K562 (cell line): ENCODE measurements around the gene LPAR5. TPM values are rescaled to one million over a fixed set of nuclear protein-coding genes. Genes with fewer than 3 reads are reported as not detected.

Experiments used
- ATF1 ChIP-seq, 2 experiments: fragments of 450-650 bp in 1 of 2; IDR thresholded peaks; 2 replicates each; pipeline ENCODE4 v1.6.1; 2016; ENCODE audit warnings: missing compliant biosample characterization in 1 of 2, missing genetic modification characterization in 1 of 2
- BRD4 ChIP-seq: fragments of 200-600 bp; sonication (generic); IDR thresholded peaks from 2 replicates; pipeline ENCODE4 v1.6.1; 2017; ENCODE audit warnings: inconsistent platforms
- CEBPG ChIP-seq, 3 experiments: fragments of 200-800 bp in 1 of 3; sonication (Bioruptor generic) in 1 of 3; sonication (generic) in 1 of 3; formaldehyde crosslinking in 1 of 3; IDR thresholded peaks in 2 of 3; conservative IDR thresholded peaks in 1 of 3; 2 replicates each; pipeline versions ENCODE4 v1.6.1 to v1.8.0; 2016 to 2022; ENCODE audit warnings: missing compliant biosample characterization in 2 of 3, missing genetic modification characterization in 2 of 3, mild to moderate bottlenecking in 1 of 3, missing genetic modification reagents in 1 of 3
- FOXJ2 ChIP-seq: fragments of 200-800 bp; sonication (Bioruptor generic); IDR thresholded peaks from 2 replicates; pipeline ENCODE4 v1.6.1; 2016; ENCODE audit warnings: missing genetic modification characterization, missing compliant biosample characterization
- HNRNPH1 ChIP-seq: fragments of 200-400 bp; formaldehyde crosslinking; optimal IDR thresholded peaks from 2 replicates; pipeline ENCODE3; 2017; ENCODE audit warnings: low read depth, mild to moderate bottlenecking, low read length, moderate library complexity
- MAZ ChIP-seq, 2 experiments: fragments of 450-650 bp in 1 of 2; sonication (generic) in 1 of 2; formaldehyde crosslinking; IDR thresholded peaks in 1 of 2; conservative IDR thresholded peaks in 1 of 2; 2 replicates each; pipeline versions ENCODE4 v1.4.0 to v1.5.0; 2020; ENCODE audit warnings: mild to moderate bottlenecking in 1 of 2, missing genetic modification reagents in 1 of 2
- MTA1 ChIP-seq: fragments of 450-650 bp; IDR thresholded peaks from 2 replicates; pipeline ENCODE4 v1.6.1; 2017; ENCODE audit warnings: borderline replicate concordance
- NBN ChIP-seq: fragments of 450-650 bp; IDR thresholded peaks from 2 replicates; pipeline ENCODE4 v1.6.1; 2016; ENCODE audit warnings: low read depth, mild to moderate bottlenecking
- TBL1XR1 ChIP-seq, 2 experiments: IDR thresholded peaks; 2 replicates each; pipeline ENCODE4 v1.6.1; 2012; ENCODE audit warnings: improper control_type of control experiment in 2 of 2, low read length in 2 of 2, mild to moderate bottlenecking in 1 of 2
- ZBTB7A ChIP-seq: IDR thresholded peaks from 2 replicates; pipeline ENCODE4 v1.6.1; 2011; ENCODE audit warnings: low read depth, mild to moderate bottlenecking, low read length, moderate library complexity, borderline replicate concordance; ENCODE audit not compliant: control insufficient read depth
- ZNF780A ChIP-seq: fragments of 250-450 bp; sonication (Bioruptor Pico); IDR thresholded peaks from 2 replicates; pipeline ENCODE4 v1.5.0; 2021; ENCODE audit warnings: mild to moderate bottlenecking
- ZSCAN32 ChIP-seq: fragments of 450-650 bp; formaldehyde crosslinking; IDR thresholded peaks from 2 replicates; pipeline ENCODE4 v1.4.0; 2020; ENCODE audit warnings: mild to moderate bottlenecking, moderate library complexity
- polyA plus RNA-seq, 8 experiments: library from polyadenylated mRNA; depleted of rRNA in 4 of 8; stranded (reverse) in 5 of 8; unstranded in 3 of 8; fragments of >200 nt; fragmentation: Nextera tagmentation in 2 of 8; fragmentation: Illumina TruSeq in 1 of 8; extraction: Ambion mirVana in 2 of 8; extraction: Trizol in 1 of 8; gene quantifications; 2 replicates each; pipeline versions ENCODE4 v1.2.1 to v1.2.3, GENCODE V29; 2011 to 2014; ENCODE audit warnings: inconsistent platforms in 1 of 8, missing spikeins in 1 of 8
- total RNA-seq, 7 experiments: library from RNA; depleted of rRNA in 6 of 7; stranded (reverse); fragments of >200 nt in 6 of 7; fragmentation: Illumina TruSeq in 2 of 7; extraction: Trizol in 2 of 7; gene quantifications; 2 replicates each; pipeline versions ENCODE4 v1.2.1 to v1.2.3, GENCODE V29; 2011 to 2021; ENCODE audit warnings: low replicate concordance in 1 of 7
- TF ChIP-seq, protein P1 (sequence below): fragments of 250-450 bp; sonication (Bioruptor Pico); IDR thresholded peaks from 2 replicates; pipeline ENCODE4 v1.5.0; 2020; ENCODE audit warnings: mild to moderate bottlenecking, borderline replicate concordance
- TF ChIP-seq, protein P2 (sequence below), 2 experiments: IDR thresholded peaks in 1 of 2; conservative IDR thresholded peaks in 1 of 2; 2 replicates each; pipeline ENCODE4 v1.6.1; 2016; ENCODE audit warnings: low read depth in 2 of 2, mild to moderate bottlenecking in 1 of 2, missing compliant biosample characterization in 1 of 2, missing genetic modification characterization in 1 of 2, moderate library complexity in 1 of 2
- TF ChIP-seq, protein P3 (sequence below): IDR thresholded peaks from 3 replicates; pipeline ENCODE4 v1.6.1; 2011; ENCODE audit warnings: borderline replicate concordance, mild to moderate bottlenecking, moderate library complexity; ENCODE audit not compliant: insufficient read length; ENCODE audit errors: extremely low read depth
- TF ChIP-seq, protein P4 (sequence below): fragments of 250-450 bp; sonication (Bioruptor Pico); IDR thresholded peaks from 2 replicates; pipeline ENCODE4 v1.8.0; 2022; ENCODE audit warnings: moderate library complexity, mild to moderate bottlenecking, inconsistent platforms

LPAR5 gene
- total and polyA plus RNA-seq, 9 of the 15 experiments (the other 6 are each of a cell fraction or from before 2014, with no cell fraction given): 1.3 to 11.7 (median 3.6) TPM

DNA sequence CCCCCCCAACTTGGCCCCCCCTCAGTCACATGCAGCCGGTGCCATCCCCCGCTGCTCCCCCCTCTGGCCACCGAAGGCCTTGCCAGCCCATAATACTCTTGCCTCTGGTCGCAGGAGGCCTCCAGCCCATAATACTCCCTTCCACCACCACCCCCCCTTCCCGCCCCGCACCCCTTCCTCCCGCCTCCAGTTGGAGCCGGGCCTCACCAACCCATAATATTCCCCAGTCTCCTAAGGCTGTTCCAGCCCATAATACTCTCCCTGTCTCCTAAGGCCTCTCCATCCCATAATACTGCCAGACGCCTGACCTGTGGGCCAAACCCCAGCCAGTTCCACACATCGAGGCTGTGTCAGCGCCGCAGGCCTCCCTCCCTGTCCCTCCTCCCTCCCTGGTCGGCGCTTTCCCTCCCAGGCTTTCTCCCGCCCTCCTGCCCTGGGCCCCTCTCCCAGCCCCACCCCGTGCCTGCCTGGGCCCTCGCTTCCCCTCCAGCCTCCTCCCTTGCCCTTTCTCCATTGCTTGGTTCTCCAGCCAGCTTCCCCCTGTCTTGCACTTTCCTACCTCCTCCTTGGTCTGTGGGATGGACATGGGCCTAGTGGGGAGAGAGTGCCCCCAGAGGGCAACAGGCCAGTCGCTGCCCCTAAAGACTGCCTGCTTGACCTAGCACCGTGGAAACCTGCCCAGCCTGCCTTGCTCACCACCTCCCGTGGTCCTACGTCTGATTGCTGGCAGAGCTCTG is 21.8 kb downstream of the LPAR5 start (continued):
- TF ChIP-seq, protein P1, sequence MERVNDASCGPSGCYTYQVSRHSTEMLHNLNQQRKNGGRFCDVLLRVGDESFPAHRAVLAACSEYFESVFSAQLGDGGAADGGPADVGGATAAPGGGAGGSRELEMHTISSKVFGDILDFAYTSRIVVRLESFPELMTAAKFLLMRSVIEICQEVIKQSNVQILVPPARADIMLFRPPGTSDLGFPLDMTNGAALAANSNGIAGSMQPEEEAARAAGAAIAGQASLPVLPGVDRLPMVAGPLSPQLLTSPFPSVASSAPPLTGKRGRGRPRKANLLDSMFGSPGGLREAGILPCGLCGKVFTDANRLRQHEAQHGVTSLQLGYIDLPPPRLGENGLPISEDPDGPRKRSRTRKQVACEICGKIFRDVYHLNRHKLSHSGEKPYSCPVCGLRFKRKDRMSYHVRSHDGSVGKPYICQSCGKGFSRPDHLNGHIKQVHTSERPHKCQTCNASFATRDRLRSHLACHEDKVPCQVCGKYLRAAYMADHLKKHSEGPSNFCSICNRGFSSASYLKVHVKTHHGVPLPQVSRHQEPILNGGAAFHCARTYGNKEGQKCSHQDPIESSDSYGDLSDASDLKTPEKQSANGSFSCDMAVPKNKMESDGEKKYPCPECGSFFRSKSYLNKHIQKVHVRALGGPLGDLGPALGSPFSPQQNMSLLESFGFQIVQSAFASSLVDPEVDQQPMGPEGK (CRISPR knock-in tag): no peak
- TF ChIP-seq ATF1 (CRISPR knock-in tag; IDR thresholded peaks at IDR 0.05) (no peak), ATF1 (tag; IDR thresholded peaks at IDR 0.05) (0 out of 2 replicates have a peak, but pooled peaks have one; percentile 25), TBL1XR1 (IDR thresholded peaks at IDR 0.05; ENCODE audit: low read length in 2 of 2) (no peak), HNRNPH1 (no peak), CEBPG (CRISPR knock-in tag; IDR thresholded peaks at IDR 0.05) (no peak), CEBPG (tag; conservative IDR thresholded peaks at IDR 0.05 in 1 of 2, IDR thresholded peaks at IDR 0.05 in 1 of 2) (no peak), BRD4 (no peak), MAZ (CRISPR knock-in tag; conservative IDR thresholded peaks at IDR 0.05 in 1 of 2, IDR thresholded peaks at IDR 0.05 in 1 of 2) (peak; percentile 81 to 94), ZBTB7A (peak; percentile 63; the same call in 1 of the 2 replicates), MTA1 (peak; percentile 47; the same call in 1 of the 2 replicates), ZSCAN32 (peak; percentile 5; the same call in 1 of the 2 replicates), NBN (peak; percentile 83), FOXJ2 (tag) (peak; percentile 70), ZNF780A (CRISPR knock-in tag) (no peak)
- TF ChIP-seq, protein P2, sequence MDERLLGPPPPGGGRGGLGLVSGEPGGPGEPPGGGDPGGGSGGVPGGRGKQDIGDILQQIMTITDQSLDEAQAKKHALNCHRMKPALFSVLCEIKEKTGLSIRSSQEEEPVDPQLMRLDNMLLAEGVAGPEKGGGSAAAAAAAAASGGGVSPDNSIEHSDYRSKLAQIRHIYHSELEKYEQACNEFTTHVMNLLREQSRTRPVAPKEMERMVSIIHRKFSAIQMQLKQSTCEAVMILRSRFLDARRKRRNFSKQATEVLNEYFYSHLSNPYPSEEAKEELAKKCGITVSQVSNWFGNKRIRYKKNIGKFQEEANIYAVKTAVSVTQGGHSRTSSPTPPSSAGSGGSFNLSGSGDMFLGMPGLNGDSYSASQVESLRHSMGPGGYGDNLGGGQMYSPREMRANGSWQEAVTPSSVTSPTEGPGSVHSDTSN (CRISPR knock-in tag; IDR thresholded peaks at IDR 0.05; ENCODE audit: low read depth): no peak
- TF ChIP-seq, protein P2 (tag; conservative IDR thresholded peaks at IDR 0.05; ENCODE audit: low read depth): no peak
- TF ChIP-seq, protein P3, sequence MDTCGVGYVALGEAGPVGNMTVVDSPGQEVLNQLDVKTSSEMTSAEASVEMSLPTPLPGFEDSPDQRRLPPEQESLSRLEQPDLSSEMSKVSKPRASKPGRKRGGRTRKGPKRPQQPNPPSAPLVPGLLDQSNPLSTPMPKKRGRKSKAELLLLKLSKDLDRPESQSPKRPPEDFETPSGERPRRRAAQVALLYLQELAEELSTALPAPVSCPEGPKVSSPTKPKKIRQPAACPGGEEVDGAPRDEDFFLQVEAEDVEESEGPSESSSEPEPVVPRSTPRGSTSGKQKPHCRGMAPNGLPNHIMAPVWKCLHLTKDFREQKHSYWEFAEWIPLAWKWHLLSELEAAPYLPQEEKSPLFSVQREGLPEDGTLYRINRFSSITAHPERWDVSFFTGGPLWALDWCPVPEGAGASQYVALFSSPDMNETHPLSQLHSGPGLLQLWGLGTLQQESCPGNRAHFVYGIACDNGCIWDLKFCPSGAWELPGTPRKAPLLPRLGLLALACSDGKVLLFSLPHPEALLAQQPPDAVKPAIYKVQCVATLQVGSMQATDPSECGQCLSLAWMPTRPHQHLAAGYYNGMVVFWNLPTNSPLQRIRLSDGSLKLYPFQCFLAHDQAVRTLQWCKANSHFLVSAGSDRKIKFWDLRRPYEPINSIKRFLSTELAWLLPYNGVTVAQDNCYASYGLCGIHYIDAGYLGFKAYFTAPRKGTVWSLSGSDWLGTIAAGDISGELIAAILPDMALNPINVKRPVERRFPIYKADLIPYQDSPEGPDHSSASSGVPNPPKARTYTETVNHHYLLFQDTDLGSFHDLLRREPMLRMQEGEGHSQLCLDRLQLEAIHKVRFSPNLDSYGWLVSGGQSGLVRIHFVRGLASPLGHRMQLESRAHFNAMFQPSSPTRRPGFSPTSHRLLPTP: no peak
- TF ChIP-seq, protein P4, sequence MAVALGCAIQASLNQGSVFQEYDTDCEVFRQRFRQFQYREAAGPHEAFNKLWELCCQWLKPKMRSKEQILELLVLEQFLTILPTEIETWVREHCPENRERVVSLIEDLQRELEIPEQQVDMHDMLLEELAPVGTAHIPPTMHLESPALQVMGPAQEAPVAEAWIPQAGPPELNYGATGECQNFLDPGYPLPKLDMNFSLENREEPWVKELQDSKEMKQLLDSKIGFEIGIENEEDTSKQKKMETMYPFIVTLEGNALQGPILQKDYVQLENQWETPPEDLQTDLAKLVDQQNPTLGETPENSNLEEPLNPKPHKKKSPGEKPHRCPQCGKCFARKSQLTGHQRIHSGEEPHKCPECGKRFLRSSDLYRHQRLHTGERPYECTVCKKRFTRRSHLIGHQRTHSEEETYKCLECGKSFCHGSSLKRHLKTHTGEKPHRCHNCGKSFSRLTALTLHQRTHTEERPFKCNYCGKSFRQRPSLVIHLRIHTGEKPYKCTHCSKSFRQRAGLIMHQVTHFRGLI (CRISPR knock-in tag): no peak
